ENCODE data around the gene HHAT. TPM values are rescaled to one million over a fixed set of nuclear protein-coding genes. Genes with fewer than 3 reads are reported as not detected.

Gene HHAT
- total RNA-seq, 1 experiment from 2014 or later = 3.0 TPM

DNA sequence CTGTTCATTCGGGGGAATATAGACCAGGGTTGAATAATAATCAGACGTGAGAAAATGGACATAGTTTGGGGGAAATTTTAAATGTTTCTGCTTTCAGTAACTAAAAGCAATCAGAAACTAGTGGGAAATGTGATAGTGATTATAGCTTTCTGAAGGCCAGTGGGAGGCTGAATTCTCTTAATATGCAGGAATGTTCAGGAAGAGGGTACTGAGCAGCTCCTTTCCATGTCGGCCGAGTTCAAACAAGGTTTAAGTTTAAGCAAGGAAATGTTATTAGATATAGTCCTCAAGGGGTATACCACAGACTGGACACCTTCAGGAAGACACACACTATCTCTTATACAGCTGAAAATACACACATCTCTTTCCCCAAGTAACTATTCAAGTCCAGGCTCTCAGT is 105.5 kb downstream of the HHAT start:
- peak; percentile 38 for DNase-seq (ENCODE audit: low spot score)
- ChIA-PET POLR2A (ENCODE audit: low non-redundant PET) (interaction anchor here (0.6 kb wide), 1 partner anchor 60 kb away, joined by 3 read pairs; no protein-coding TSS in a partner anchor), CTCF (no interaction called here)
- intact Hi-C loops (cut with micrococcal nuclease; ENCODE audit: unreplicated experiment) = loop anchor here (10.0 kb wide), 1 partner anchor 821 kb away; the partner anchor contains the start of gene RCOR3
- Histone ChIP-seq H3K27me3 (replicated peaks; ENCODE audit: insufficient read depth, low read depth, low read length, poor library complexity) (no peaks in the 10 kb centered on the region), H3K9me3 (ENCODE audit: low read depth, low read length, poor library complexity, severe bottlenecking) (no peaks in the 10 kb centered on the region), H3K4me3 (ENCODE audit: low read depth, low read length, poor library complexity, severe bottlenecking) (no peak overlapping the region), H3K36me3 (ENCODE audit: insufficient read depth, low read length, poor library complexity, severe bottlenecking) (no peaks in the 10 kb centered on the region), H3K4me1 (ENCODE audit: insufficient read depth, low read length, poor library complexity, severe bottlenecking) (peaks cover 6% of the 10 kb centered on the region), H3K27ac (ENCODE audit: low read depth, low read length, poor library complexity, severe bottlenecking) (no peak overlapping the region)
- TF ChIP-seq CTCF (conservative IDR thresholded peaks at IDR 0.05; ENCODE audit: low read depth, low read length) (no peak), EZH2 (IDR thresholded peaks at IDR 0.05; ENCODE audit: borderline replicate concordance, low read depth, low read length, poor library complexity, severe bottlenecking) (no peak)
- no TSS peak for BruUV-seq (replicated peaks)

- no peak for TF ChIP-seq EZH2 (IDR thresholded peaks at IDR 0.05; ENCODE audit: borderline replicate concordance, low read depth, low read length, poor library complexity, severe bottlenecking)
- TF ChIP-seq CTCF (conservative IDR thresholded peaks at IDR 0.05; ENCODE audit: low read depth, low read length) = no peak
- H3K9me3 ChIP-seq (ENCODE audit: low read depth, low read length, poor library complexity, severe bottlenecking) = no peaks in the 10 kb centered on the region
- H3K27me3 ChIP-seq (replicated peaks; ENCODE audit: insufficient read depth, low read depth, low read length, poor library complexity) = no peaks in the 10 kb centered on the region
- ChIA-PET CTCF (no interaction called here), POLR2A (ENCODE audit: low non-redundant PET) (no interaction called here)
- no peak for DNase-seq (ENCODE audit: low spot score)
- no TSS peak for BruUV-seq (replicated peaks)
- intact Hi-C loops (cut with micrococcal nuclease; ENCODE audit: unreplicated experiment) = loop anchor here (10.0 kb wide), 1 partner anchor 818 kb away; the partner anchor contains the start of gene RCOR3
- no peak overlapping the region for H3K4me3 ChIP-seq (ENCODE audit: low read depth, low read length, poor library complexity, severe bottlenecking)
- peaks cover 21% of the 10 kb centered on the region for H3K4me1 ChIP-seq (ENCODE audit: insufficient read depth, low read length, poor library complexity, severe bottlenecking)
- H3K36me3 ChIP-seq (ENCODE audit: insufficient read depth, low read length, poor library complexity, severe bottlenecking) = no peaks in the 10 kb centered on the region
- no peak overlapping the region for H3K27ac ChIP-seq (ENCODE audit: low read depth, low read length, poor library complexity, severe bottlenecking)
These were observed 108.4 kb downstream of the HHAT start for GRCh38 chr1:210437111-210437510.

- POLR2A ChIA-PET (ENCODE audit: low non-redundant PET) = no interaction called here
These were observed 109.1 kb downstream of the HHAT start for GRCh38 chr1:210437781-210438180.

More at GRCh38 chr1:210437781-210438180, 109.1 kb downstream of the HHAT start:
- Histone ChIP-seq H3K27ac (ENCODE audit: low read depth, low read length, poor library complexity, severe bottlenecking) (no peak overlapping the region), H3K27me3 (replicated peaks; ENCODE audit: insufficient read depth, low read depth, low read length, poor library complexity) (no peaks in the 10 kb centered on the region), H3K4me1 (ENCODE audit: insufficient read depth, low read length, poor library complexity, severe bottlenecking) (peaks cover 21% of the 10 kb centered on the region), H3K36me3 (ENCODE audit: insufficient read depth, low read length, poor library complexity, severe bottlenecking) (no peaks in the 10 kb centered on the region), H3K9me3 (ENCODE audit: low read depth, low read length, poor library complexity, severe bottlenecking) (no peaks in the 10 kb centered on the region), H3K4me3 (ENCODE audit: low read depth, low read length, poor library complexity, severe bottlenecking) (no peak overlapping the region)
- TF ChIP-seq EZH2 (IDR thresholded peaks at IDR 0.05; ENCODE audit: borderline replicate concordance, low read depth, low read length, poor library complexity, severe bottlenecking) (no peak), CTCF (conservative IDR thresholded peaks at IDR 0.05; ENCODE audit: low read depth, low read length) (no peak)
- no TSS peak for BruUV-seq (replicated peaks)
- intact Hi-C loops (cut with micrococcal nuclease; ENCODE audit: unreplicated experiment) = loop anchor here (10.0 kb wide), 1 partner anchor 817 kb away; the partner anchor contains the start of gene RCOR3
- DNase-seq (ENCODE audit: low spot score) = no peak
- CTCF ChIA-PET = no interaction called here
